NCI-H128 (cell line): ENCODE results near the gene DTNB.
"Not testable (repeated sequence)": the region's sequence is repeated elsewhere in the genome, so short reads cannot be mapped to it uniquely, and the experiment has no call there.

Source experiments
- DNase-seq: peaks from one replicate; lab custom pipeline; 2025; ENCODE audit not compliant: unreplicated experiment; lab: John Stamatoyannopoulos, UW

DTNB gene

GRCh38 chr2:25673300-25674076 is at the start of gene DTNB:
Gene DTNB, minus strand, starts transcription at chr2:25673577. Its CDS starts 20,917 bp downstream, at chr2:25652660.
- DNase-seq: peak; percentile 45

- DNase-seq: no peak
Observed at GRCh38 chr2:25722224-25722623, 48.8 kb upstream of the DTNB start.

- DNase-seq: no peak
Observed at GRCh38 chr2:25720575-25720974, 47.2 kb upstream of the DTNB start.

- no peak for DNase-seq
Observed at GRCh38 chr2:25714740-25715139, 41.4 kb upstream of the DTNB start.

GRCh38 chr2:25712455-25712854 is 39.1 kb upstream of the DTNB start:
- DNase-seq: no peak

- DNase-seq: no peak
Observed at GRCh38 chr2:25711675-25712354, 38.4 kb upstream of the DTNB start.

GRCh38 chr2:25710750-25711149 is 37.4 kb upstream of the DTNB start:
- no peak for DNase-seq

GRCh38 chr2:25709349-25709748 is 36.0 kb upstream of the DTNB start:
- DNase-seq: no peak

- DNase-seq: no peak
Observed at GRCh38 chr2:25707927-25708590, 34.7 kb upstream of the DTNB start.

GRCh38 chr2:25705575-25705974 is 32.2 kb upstream of the DTNB start:
- DNase-seq: not testable (repeated sequence)

GRCh38 chr2:25701801-25702200 is 28.4 kb upstream of the DTNB start:
- no peak for DNase-seq

- DNase-seq: no peak
Observed at GRCh38 chr2:25700221-25700660, 26.9 kb upstream of the DTNB start.

- no peak for DNase-seq
Observed at GRCh38 chr2:25699216-25699615, 25.8 kb upstream of the DTNB start.

GRCh38 chr2:25698752-25699151 is 25.4 kb upstream of the DTNB start:
- DNase-seq: no peak

GRCh38 chr2:25697559-25698341 is 24.4 kb upstream of the DTNB start:
- DNase-seq: no peak

GRCh38 chr2:25692737-25693445 is 19.5 kb upstream of the DTNB start:
- DNase-seq: no peak

- DNase-seq: no peak
Observed at GRCh38 chr2:25692143-25692542, 18.8 kb upstream of the DTNB start.

- DNase-seq: no peak
Observed at GRCh38 chr2:25690058-25690457, 16.7 kb upstream of the DTNB start.

- DNase-seq: no peak
Observed at GRCh38 chr2:25688236-25688635, 14.9 kb upstream of the DTNB start.

- no peak for DNase-seq
Observed at GRCh38 chr2:25685741-25686140, 12.4 kb upstream of the DTNB start.
